ENCODE results near the gene CRB3.

GRCh38 chr19:6470173-6470572, 6.1 kb downstream of the CRB3 start:
- TF ChIP-seq CTCF (IDR thresholded peaks at IDR 0.05) = no peak
- TF ChIP-seq POLR2A (IDR thresholded peaks at IDR 0.05) = no peak

Data from testis (tissue), 2 donors.